Stimulated activated CD4-positive, alpha-beta T cell treated with anti-CD3 and anti-CD28 coated beads, Interleukin-2, amount 100 ng/mL, for 48 hours (primary cell): Measurements from ENCODE around the gene SLC51A.
"Not testable (repeated sequence)": the region's sequence is repeated elsewhere in the genome, so short reads cannot be mapped to it uniquely, and the experiment has no call there.

ENCODE experiments used
- DNase-seq, 2 donors: peaks; one replicate each; pipeline ENCODE4 v3.0.0-alpha.2; 2020

SLC51A gene

GRCh38 chr3:196244166-196244565, 27.8 kb downstream of the SLC51A start:
- DNase-seq = not testable (repeated sequence)

DNA sequence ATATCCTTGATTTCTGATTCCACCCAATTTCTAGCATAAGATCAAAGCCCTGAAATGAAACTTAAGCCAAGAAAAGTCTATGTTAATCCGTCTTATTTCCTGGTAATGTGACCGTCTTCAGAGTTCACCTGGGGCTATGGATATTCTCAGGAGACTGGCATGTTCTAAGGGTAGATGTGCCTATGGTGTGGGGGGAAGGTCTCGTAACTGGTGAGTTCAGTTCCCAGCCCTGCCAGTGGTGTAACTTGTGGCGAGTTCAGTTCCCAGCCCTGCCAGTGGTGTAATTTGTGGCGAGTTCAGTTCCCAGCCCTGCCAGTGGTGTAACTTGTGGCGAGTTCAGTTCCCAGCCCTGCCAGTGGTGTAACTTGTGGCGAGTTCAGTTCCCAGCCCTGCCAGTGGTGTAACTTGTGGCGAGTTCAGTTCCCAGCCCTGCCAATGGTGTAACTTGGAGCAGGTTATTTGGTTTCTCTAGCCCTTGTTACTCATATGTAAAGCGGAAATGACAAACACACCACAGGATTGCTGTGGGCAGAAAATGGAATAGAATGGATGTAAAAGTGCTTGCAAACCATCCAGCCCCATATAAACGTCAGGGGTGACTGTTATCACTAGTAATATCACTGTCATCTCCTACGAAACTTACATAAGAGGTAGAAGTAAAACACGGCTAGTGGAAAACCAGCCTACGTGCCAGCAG, 30.4 kb downstream of the SLC51A start:
- DNase-seq = no peak

- DNase-seq = no peak
These were observed 35.6 kb downstream of the SLC51A start for GRCh38 chr3:196251918-196252317.

DNA sequence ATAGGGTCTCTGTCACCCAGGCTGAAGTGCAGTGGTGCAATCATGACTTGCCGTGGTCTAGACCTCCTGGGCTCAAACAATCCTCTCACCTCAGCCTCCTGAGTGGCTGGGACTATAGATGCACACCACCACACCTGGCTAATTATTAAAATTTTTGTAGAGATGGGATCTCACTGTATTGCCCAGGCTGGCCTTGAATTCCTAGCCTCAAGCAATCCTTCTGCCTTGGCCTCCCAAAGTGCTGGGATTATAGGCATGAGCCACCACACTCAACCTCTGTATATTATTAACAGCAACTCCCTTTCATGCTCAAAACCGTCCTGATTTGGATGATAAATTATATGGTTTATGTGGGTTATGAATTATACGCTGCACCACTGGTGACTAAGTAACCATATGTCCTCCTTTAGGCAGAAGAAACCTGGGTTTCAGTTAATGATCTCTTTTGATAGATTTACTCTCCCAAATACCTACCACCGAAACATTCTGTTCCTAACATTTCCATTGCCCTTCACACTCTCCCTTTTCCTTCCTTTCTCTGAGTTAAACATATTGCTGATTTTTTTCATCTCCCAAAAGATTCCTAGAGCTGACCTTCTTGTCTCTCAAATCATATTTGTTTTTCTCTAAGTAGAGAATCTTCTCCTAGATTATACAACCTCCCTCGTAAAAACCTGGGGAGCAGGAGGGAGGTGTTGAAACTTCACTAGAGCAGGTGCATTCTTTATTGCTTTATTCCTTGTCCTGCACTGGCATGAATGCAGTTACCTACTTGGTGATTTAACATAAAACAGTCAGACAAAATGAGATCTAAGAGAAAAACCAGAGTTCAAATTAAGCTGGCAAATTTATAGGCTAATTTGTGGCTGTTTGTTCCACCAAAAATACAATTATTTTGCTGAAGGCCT, 38.3 kb downstream of the SLC51A start:
- no peak for DNase-seq

DNA sequence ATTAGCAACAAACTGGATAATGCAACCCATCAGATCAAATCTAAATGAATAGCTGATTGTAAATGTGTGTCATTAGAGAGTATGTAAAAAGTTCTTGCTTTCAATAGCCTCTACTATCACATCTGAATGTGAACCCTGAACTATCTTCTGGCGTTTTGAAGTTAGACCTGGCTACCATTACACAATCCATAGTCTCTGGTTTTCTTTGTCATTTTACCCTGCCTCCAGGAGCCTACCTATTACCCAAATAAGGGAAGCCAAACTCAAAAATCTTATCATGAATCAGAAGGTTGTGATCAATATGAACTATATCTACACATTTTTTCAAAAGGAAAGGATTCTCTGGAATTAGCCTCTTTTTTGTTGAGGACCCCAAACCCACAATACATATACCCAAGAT, 39.4 kb downstream of the SLC51A start:
- DNase-seq = no peak

- DNase-seq = no peak
These were observed 44.5 kb downstream of the SLC51A start for GRCh38 chr3:196260784-196261183.

DNA sequence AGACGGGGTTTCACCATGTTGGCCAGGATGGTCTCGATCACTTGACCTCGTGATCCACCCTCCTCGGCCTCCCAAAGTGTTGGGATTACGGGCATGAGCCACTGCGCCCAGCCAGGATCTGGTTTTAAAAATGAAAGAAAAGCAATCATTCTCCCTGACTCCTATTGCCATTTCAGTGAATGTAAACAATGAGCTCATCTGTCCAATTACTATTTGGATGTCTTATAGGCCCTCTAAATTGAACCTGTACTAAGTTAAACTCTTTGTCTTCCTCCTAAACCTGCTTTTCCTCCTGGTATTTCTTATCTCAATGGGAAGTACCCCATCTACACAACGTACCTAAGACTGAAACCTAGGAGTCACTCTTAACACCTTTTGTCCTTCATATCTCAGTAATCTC, 47.5 kb downstream of the SLC51A start:
- DNase-seq = no peak

- DNase-seq = no peak
These were observed 52.2 kb downstream of the SLC51A start for GRCh38 chr3:196268284-196269163.

DNA sequence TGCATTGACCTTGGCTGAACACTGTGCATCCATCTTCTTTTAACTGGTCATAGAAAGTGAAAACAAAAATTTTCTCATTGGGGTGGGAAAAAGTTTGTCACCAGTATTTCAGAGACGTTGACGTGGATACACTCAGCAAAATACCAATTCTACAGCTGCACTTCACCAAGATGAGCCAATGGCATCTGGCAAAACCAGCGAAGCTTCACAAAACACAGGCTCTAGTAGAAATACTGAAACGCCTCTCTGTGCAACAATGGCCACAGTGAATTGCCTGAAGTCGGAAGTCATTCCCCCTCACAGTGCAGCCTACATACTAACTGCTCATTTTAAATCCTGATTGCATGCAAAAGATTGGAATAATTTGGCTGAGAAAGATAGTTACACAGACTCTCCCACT, 54.2 kb downstream of the SLC51A start:
- DNase-seq = no peak

DNA sequence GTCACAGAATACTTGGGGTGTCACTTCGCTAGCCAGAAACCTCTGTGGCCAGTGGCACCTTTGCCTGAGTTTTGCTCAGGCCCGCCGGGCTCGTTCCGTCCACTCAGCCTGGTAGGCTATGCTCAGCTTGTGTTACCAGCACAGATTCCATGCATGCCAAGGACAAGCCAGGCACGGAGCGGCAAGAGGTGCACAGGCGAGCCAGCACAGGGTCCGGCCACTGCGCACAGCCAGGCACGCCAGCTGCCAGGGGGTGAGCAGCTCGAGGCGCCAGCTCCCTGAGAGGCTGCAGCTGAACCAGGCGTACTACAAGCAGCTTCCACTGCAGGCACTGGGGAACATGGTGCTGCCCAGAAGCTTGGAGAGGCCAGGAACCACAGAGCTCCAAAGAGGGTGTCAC, 56.5 kb downstream of the SLC51A start:
- DNase-seq = no peak

- no peak for DNase-seq
These were observed 57.3 kb downstream of the SLC51A start for GRCh38 chr3:196273655-196274054.

- peak; percentile 50 to 51 for DNase-seq
These were observed 58.3 kb downstream of the SLC51A start for GRCh38 chr3:196274585-196274984.

DNA sequence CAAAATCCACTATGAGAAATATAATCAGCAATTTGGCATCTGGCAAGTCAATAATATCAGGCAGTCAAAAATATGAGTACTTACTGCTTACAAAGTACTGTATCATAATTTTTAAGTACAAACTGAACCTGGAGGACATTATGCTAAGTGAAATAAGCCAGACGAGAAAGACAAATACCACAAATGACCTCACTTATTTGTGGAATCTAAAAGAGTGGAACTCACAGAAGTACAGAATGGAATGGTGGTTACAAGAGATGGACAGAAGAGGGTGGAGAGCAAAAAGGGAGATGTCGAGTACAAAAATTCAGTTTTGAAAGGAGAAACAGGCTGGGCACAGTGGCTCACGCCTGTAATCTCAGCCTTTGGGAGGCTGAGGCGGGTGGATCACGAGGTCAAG, 58.8 kb downstream of the SLC51A start:
- no peak for DNase-seq

- no peak for DNase-seq
These were observed 64.5 kb downstream of the SLC51A start for GRCh38 chr3:196280689-196281440.

DNA sequence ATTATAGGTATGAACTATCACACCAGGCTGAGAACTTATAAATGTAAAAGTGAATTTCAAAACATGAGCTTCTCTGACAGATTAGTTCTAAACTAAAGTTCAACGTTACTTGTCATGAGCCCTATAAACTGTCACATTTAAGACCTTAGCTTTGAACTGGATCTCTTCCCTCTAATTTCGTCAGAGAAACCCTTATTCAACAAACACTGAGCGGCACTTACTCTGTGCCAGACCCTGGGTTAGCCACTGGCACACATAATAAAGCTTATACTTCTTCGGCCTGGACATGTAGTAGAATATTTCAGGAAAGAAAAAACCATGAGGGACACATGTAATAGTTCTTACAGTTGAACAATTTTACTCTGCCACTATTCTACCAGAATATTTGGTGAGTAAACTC, 65.6 kb downstream of the SLC51A start:
- no peak for DNase-seq
